K562 (cell line): ENCODE measurements around the gene SLC39A3. TPM values are rescaled to one million over a fixed set of nuclear protein-coding genes. Genes with fewer than 3 reads are reported as not detected.

Source experiments
- ATF3 ChIP-seq, 2 experiments: fragments of 450-650 bp in 1 of 2; sonication (generic) in 1 of 2; formaldehyde crosslinking in 1 of 2; IDR thresholded peaks in 1 of 2; conservative IDR thresholded peaks in 1 of 2; 2 replicates each; pipeline versions ENCODE4 v1.6.1 to v1.8.1; 2016 to 2023; ENCODE audit warnings: mild to moderate bottlenecking in 2 of 2, moderate library complexity in 2 of 2, inconsistent platforms in 1 of 2, missing genetic modification reagents in 1 of 2
- ATF7 ChIP-seq: fragments of 450-650 bp; IDR thresholded peaks from 2 replicates; pipeline ENCODE4 v1.7.1; 2014; ENCODE audit warnings: mild to moderate bottlenecking, moderate library complexity
- CEBPB ChIP-seq: fragments of 450-650 bp; IDR thresholded peaks from 2 replicates; pipeline ENCODE4 v1.6.1; 2016; ENCODE audit warnings: missing genetic modification characterization, missing compliant biosample characterization
- CREM ChIP-seq: IDR thresholded peaks from 2 replicates; pipeline ENCODE4 v1.6.1; 2014; ENCODE audit warnings: antibody characterized with exemption, low read depth
- ELF4 ChIP-seq: fragments of 450-650 bp; formaldehyde crosslinking; IDR thresholded peaks from 2 replicates; pipeline ENCODE4 v1.4.0; 2022; ENCODE audit warnings: missing genetic modification characterization
- GTF2B ChIP-seq: IDR thresholded peaks from 2 replicates; pipeline ENCODE4 v1.6.1; 2011; ENCODE audit not compliant: insufficient read length; ENCODE audit errors: extremely low read depth
- HNRNPH1 ChIP-seq: fragments of 200-400 bp; formaldehyde crosslinking; optimal IDR thresholded peaks from 2 replicates; pipeline ENCODE3; 2017; ENCODE audit warnings: low read depth, mild to moderate bottlenecking, low read length, moderate library complexity
- JUND ChIP-seq, 2 experiments: IDR thresholded peaks; 2 replicates in 1 of 2; 3 replicates in 1 of 2; pipeline ENCODE4 v1.6.1; 2011; ENCODE audit warnings: borderline replicate concordance in 2 of 2, low read depth in 2 of 2, low read length in 2 of 2, improper control_type of control experiment in 1 of 2, missing biosample characterization in 1 of 2, missing genetic modification characterization in 1 of 2, missing genetic modification reagents in 1 of 2
- KAT8 ChIP-seq: fragments of 450-650 bp; IDR thresholded peaks from 2 replicates; pipeline ENCODE4 v1.6.1; 2016; ENCODE audit warnings: low read depth, mild to moderate bottlenecking
- NR2C1 ChIP-seq, 2 experiments: fragments of 450-650 bp; IDR thresholded peaks; 2 replicates each; pipeline ENCODE4 v1.6.1; 2017; ENCODE audit warnings: mild to moderate bottlenecking in 2 of 2, antibody characterized with exemption in 1 of 2, inconsistent platforms in 1 of 2, missing compliant biosample characterization in 1 of 2, missing genetic modification characterization in 1 of 2
- RNF2 ChIP-seq: sonication (generic); IDR thresholded peaks from 2 replicates; pipeline ENCODE4 v1.6.1; 2016
- SP2 ChIP-seq: IDR thresholded peaks from 2 replicates; pipeline ENCODE4 v1.6.1; 2011; ENCODE audit warnings: mild to moderate bottlenecking, low read depth, low read length, moderate library complexity; ENCODE audit not compliant: poor library complexity, severe bottlenecking; ENCODE audit errors: extremely low read depth
- ZBTB7A ChIP-seq: IDR thresholded peaks from 2 replicates; pipeline ENCODE4 v1.6.1; 2011; ENCODE audit warnings: low read depth, mild to moderate bottlenecking, low read length, moderate library complexity, borderline replicate concordance; ENCODE audit not compliant: control insufficient read depth
- ZHX1 ChIP-seq: fragments of 150-350 bp; conservative IDR thresholded peaks from 2 replicates; pipeline ENCODE4 v1.6.1; 2014; ENCODE audit warnings: low read length
- ZNF146 ChIP-seq: IDR thresholded peaks from one replicate; pipeline ENCODE4 v1.6.1; 2018; ENCODE audit warnings: missing compliant biosample characterization; ENCODE audit not compliant: unreplicated experiment
- ZNF184 ChIP-seq: sonication (generic); formaldehyde crosslinking; IDR thresholded peaks from 2 replicates; pipeline ENCODE4 v1.5.0; 2020; ENCODE audit warnings: missing genetic modification reagents
- ZNF217 ChIP-seq: sonication (generic); formaldehyde crosslinking; IDR thresholded peaks from 2 replicates; pipeline ENCODE4 v1.8.0; 2022; ENCODE audit warnings: mild to moderate bottlenecking, missing genetic modification reagents
- ZNF507 ChIP-seq: conservative IDR thresholded peaks from 2 replicates; pipeline ENCODE4 v1.6.1; 2017; ENCODE audit warnings: missing genetic modification characterization, missing compliant biosample characterization
- polyA plus RNA-seq, 8 experiments: library from polyadenylated mRNA; depleted of rRNA in 4 of 8; stranded (reverse) in 5 of 8; unstranded in 3 of 8; fragments of >200 nt; fragmentation: Nextera tagmentation in 2 of 8; fragmentation: Illumina TruSeq in 1 of 8; extraction: Ambion mirVana in 2 of 8; extraction: Trizol in 1 of 8; gene quantifications; 2 replicates each; pipeline versions ENCODE4 v1.2.1 to v1.2.3, GENCODE V29; 2011 to 2014; ENCODE audit warnings: inconsistent platforms in 1 of 8, missing spikeins in 1 of 8
- total RNA-seq, 7 experiments: library from RNA; depleted of rRNA in 6 of 7; stranded (reverse); fragments of >200 nt in 6 of 7; fragmentation: Illumina TruSeq in 2 of 7; extraction: Trizol in 2 of 7; gene quantifications; 2 replicates each; pipeline versions ENCODE4 v1.2.1 to v1.2.3, GENCODE V29; 2011 to 2021; ENCODE audit warnings: low replicate concordance in 1 of 7

The SLC39A3 gene
- total and polyA plus RNA-seq, 9 of the 15 experiments (the other 6 are each of a cell fraction or from before 2014, with no cell fraction given), result 2.3 to 215 (median 127) TPM

GRCh38 chr19:2775556-2776430 lies 36.0 kb upstream of the SLC39A3 start (continued):
- peak; percentile 60 for TF ChIP-seq NR2C1 (IDR thresholded peaks at IDR 0.05)
- peak; percentile 69 for TF ChIP-seq NR2C1 (tag; IDR thresholded peaks at IDR 0.05)
- TF ChIP-seq ATF7, result peak; percentile 95
- TF ChIP-seq CREM, result peak; percentile 50; the same call in 1 of the 2 replicates
- TF ChIP-seq SP2, result no peak
- TF ChIP-seq JUND (IDR thresholded peaks at IDR 0.05; ENCODE audit: borderline replicate concordance, low read depth, low read length), result peak; percentile 81
- TF ChIP-seq JUND (tag; IDR thresholded peaks at IDR 0.05; ENCODE audit: borderline replicate concordance, low read depth, low read length), result peak; percentile 75; the same call in 1 of the 3 replicates
- TF ChIP-seq ATF3 (IDR thresholded peaks at IDR 0.05), result peak; percentile 95
- TF ChIP-seq ATF3 (CRISPR knock-in tag; conservative IDR thresholded peaks at IDR 0.05), result 0 out of 2 replicates have a peak, but pooled peaks have one; percentile 12
- TF ChIP-seq ZNF217, result no peak
- TF ChIP-seq ZNF146 (CRISPR knock-in tag), result peak; percentile 97
- no peak for TF ChIP-seq ZNF184 (CRISPR knock-in tag)
- TF ChIP-seq RNF2, result no peak
- no peak for TF ChIP-seq ELF4 (CRISPR knock-in tag)
- TF ChIP-seq HNRNPH1, result no peak
- no peak for TF ChIP-seq ZNF507 (tag)
- TF ChIP-seq ZBTB7A, result no peak
- 0 out of 2 replicates have a peak, but pooled peaks have one; percentile 7 for TF ChIP-seq CEBPB (tag)
- TF ChIP-seq GTF2B, result no peak
- TF ChIP-seq KAT8, result no peak
- TF ChIP-seq ZHX1, result no peak
